GM18951 (cell line): ENCODE results near the gene ROBO2.

Experiments
- POLR2A ChIP-seq: IDR thresholded peaks from 4 replicates; pipeline ENCODE4 v1.6.1; 2011; ENCODE audit warnings: mild to moderate bottlenecking; ENCODE audit not compliant: insufficient read length, insufficient read depth; ENCODE audit errors: extremely low read depth
- in situ Hi-C: fragments of 300-500 bp; cut with MboI; formaldehyde crosslinking; loops from one replicate; pipeline ENCODE4 v1.12.0; 2022; ENCODE audit warnings: low sequenced_read_pairs, mixed read lengths, inconsistent platforms; ENCODE audit not compliant: unreplicated experiment

Gene ROBO2

DNA sequence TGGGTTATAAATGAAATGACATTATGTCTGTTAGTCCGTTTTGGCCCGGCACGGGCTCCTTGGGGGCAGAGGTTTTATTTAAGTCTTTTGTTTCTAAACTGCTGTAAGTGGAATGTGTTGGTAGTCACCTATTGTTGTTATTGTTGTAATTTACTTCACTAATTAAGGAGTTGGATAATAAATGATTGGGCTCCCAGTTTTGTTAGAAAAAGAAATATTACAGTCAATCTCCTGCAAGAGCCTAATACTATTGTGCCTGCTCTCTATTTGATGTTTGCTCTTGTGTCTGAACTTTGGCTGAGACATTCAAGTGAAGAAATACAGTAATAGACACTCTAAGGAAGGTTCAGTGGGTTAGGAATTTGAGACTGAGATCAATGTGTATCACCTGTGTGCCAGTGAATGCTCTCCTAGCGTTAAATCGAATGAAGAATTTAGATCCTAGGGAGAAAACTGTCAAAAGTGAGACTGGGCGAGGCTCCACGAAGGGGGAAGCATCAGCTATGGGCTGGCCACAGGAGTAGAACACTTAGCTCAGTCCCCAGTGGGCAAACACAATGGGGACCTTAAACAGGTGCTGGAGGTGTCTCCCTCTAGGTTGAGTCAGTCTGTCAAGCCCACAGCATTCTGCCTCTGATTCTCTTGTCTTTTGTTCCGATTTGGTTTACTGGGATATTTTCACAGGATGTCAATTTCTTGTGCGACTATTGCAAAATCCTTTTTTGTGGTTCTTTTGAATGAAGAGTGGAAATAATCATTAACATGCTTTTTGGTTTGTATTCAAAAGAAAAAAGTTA is 1.2 kb downstream of the ROBO2 start:
- no peak for TF ChIP-seq POLR2A
- in situ Hi-C loops: no loop called here

DNA sequence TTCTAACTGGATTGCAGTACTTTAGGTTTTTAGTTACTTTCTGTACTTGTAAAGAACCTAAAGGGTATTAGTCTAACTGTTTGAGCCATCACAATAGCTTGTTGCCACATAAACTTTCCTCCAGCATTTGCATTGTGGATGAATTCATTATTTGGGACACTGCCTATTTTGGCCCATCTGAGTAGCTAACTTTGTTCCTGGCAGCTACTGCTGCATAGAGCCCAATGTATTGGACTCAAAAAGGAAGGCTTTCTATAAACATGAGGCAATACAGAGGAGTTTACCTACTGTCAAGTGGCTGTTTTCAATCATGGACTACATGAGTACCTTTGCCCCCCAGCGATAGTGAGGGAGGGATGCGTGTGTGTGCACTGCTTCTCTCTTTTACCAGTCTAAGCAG is 1.9 kb downstream of the ROBO2 start:
- TF ChIP-seq POLR2A: no peak
- in situ Hi-C loops: no loop called here

DNA sequence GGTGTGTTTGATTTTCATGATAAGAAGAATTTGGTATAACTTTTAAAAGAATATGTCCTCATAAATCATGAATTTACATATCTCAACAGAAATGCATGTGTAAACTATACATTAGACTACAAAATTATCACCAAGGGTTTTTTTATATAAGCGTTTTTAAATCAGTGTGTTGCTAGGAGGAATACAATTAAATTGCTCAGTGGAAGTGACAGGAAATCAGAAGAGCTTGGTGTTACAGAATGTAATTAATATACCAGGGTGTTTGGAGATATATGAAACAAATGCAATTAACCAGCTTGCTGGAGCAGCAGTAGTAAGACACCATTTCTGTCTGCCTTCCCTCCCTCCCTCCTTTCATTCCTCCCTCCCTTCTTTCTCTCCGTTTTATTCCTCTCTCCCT is 2.4 kb downstream of the ROBO2 start:
- TF ChIP-seq POLR2A: no peak
- in situ Hi-C loops: no loop called here

DNA sequence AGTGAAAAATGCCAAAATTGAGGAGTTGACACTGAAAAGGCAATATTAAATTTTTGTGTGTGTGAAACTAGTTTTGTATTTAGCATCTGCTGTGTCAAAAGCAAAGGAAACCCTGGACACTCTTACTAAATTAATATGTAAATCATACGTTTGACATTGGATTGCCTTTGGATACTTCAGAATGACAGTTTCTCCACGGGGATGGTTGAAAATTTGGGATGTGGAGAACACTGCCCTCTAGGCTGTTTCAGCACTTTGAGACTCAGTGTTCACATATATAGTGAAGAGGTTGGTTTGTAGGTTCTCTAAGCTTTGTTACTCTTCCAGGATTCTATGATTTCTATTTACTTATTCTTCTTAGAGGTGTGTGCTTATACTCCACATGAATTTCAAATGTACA is 3.0 kb downstream of the ROBO2 start:
- TF ChIP-seq POLR2A: no peak
- in situ Hi-C loops: no loop called here

DNA sequence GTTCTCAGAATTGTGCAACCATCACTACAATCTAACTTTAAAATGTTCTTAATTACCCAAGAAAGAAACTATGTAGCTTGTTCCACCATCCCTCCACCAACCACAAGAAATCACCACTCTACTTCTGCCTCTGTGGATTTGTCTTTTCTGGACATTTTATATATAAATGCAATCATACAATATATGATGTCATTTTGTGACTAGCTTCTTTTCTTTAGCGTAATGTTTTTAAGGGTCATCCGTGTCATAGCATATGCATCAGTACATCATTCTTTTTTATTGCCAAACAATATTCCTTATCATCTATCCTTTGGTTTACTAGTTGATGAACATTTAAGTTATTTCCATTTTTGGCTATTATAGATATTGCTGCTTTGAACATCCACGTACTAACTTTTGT is 5.8 kb downstream of the ROBO2 start:
- in situ Hi-C loops: no loop called here
- TF ChIP-seq POLR2A: no peak

DNA sequence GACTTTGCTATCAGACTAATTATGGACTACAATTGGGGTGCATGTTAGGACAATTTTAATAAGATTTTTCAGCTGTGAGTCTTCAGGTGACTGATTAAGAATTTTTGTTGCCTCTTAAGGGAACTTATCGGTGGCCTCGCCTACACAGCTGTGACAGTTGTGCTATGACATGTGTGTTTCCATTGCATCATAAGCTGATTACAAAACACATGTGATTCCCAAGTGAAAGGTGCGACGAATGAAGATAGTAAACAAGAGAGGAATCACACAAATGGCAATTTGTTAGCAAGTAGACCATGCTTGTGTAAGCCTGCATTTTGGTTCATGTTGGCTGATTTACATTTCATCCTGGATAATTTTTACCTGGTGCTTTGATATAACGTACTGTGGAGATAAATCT is 8.3 kb downstream of the ROBO2 start:
- no peak for TF ChIP-seq POLR2A
- in situ Hi-C loops: no loop called here

DNA sequence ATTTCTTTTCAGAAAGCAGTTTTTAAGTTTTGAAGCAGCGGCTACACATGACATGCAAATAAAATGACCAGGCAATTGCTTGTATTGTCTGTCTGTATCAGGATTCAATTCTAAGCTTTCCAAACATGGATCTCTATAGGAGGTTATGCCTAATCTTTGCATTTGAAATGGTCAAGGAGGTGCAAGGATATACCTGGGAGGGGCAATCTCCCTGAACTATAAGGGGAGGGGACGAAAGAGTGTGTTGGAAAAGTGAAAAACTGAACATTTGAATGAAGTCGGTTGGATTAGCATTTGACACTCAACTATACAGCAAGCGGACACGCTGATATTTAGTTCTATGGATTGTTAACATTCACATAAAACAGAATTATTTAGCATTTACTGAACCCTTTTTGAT is 11.7 kb downstream of the ROBO2 start:
- in situ Hi-C loops: no loop called here
- no peak for TF ChIP-seq POLR2A

DNA sequence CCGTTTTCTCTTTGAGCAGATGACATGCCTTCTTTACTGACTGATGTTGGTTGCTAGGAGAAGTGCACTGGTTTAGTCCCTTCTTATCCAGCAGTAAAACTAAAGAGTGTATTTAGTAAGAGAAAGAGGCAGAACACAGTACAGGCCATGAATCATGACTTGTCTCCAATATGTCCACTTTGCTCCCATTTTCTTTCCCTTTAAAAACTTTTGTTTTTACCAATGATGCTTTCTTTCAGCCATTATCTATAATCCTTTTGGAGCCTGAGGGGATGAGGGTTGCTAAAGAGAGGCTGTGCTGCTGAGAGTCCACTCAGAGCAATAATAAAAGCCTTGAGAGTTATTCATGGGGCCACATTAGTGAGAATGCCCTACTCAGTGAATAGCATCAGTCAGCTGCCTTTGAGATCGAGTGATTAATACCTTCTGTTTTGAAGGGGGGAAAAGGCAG is 12.2 kb downstream of the ROBO2 start:
- in situ Hi-C loops: no loop called here
- no peak for TF ChIP-seq POLR2A

DNA sequence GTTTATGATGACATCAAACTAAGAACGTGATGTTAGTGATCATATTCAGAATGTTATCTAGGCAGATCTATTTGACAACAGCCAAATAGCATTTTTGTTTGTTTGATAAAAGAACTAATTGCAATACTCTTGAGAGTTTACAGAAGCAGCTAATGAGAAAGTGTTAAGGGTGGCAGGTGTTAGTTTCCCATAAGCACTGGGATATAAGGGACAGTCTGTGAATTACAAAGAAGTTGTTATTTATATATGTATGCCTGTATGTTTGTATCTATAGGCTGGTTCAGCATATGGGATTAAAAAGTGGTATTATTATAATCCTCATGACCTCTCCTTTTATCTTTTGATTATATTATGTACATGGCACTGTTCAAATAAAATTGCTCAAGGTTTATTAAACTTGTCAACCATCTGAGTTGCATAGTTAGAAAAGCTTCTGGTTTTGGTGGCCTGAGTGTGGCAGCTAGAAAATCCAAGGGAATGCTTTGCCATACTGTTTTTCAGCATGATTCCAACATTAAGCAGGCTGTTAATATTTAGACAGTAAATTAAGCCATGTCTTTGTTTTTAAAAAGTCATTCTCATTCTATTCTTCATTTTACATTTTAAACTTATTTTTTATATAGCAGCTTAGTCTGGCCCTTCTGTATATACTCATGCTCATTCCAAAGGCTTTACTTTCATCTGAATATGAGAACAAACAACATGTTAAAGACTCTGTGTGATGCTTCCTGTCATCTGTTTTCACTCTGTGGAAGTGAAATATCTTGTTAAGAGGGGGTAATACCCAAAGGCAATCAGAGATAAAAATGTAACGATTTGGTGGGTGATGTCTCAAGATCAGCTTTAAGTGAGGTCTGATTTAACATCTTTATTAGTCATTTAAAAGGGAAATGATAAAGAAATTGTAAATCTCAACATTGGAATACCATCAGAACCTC is 13.1 kb downstream of the ROBO2 start:
- in situ Hi-C loops: no loop called here
- no peak for TF ChIP-seq POLR2A

DNA sequence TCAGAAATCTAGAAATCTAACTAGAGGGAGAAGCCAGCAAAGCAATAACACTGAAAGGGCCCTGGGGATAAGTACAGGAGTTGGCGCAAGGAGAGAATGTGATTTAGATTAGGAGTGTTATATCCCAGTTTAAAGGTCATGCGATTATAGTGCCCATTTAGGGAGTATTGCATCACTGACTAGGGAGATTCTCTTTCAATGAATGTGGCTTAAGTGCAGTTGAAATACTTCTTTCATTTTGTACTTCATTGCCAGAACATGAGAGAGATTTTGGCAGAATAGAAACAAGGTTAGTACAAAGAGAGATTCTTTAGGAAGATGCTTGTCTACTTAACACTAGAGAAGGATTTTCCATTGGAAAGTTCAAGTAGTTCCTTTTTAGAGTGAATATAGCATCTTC is 13.9 kb downstream of the ROBO2 start:
- in situ Hi-C loops: no loop called here
- TF ChIP-seq POLR2A: no peak

DNA sequence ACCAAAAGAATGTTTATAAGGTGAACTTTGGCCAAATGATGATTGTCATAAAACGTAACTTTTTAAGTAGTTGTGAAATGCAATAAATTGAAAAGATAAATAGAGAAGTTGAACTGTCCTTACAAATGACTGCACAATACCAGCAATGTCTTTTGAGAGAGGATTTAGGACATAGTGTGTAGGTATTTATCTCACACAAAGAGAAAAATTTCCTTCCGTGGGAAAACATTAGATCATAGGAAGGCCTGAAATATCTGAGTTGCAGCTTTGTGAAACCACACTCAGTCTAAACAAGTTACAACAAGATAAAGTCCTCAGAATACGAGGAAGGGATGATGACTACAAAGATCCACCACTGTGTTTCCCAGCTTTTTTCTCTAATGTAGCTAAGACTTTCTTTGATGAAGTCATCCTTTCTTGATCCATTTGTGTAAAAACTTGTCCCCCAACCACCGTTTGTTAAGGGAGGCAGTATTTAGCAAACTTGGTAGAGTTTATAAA is 16.0 kb downstream of the ROBO2 start:
- in situ Hi-C loops: no loop called here
- TF ChIP-seq POLR2A: no peak

DNA sequence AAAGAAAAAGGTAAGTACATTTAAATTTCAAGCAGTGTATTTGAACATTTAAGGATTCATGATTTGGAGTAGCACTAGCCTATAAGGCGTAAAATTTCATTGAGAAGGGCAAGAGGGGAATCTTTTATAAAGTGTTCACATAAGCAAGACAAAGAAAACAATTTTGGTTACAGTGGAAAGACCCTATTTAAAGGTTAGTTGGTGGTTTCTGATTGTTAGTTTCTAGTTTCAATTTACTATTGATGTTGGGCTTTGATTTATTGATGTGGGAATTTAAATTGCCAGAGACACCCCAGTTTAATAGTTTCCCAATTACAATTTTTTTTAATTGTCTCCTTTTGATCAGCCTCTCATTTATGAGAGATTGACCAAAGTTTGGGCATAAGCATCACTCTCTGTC is 19.5 kb downstream of the ROBO2 start:
- in situ Hi-C loops: no loop called here
- no peak for TF ChIP-seq POLR2A

DNA sequence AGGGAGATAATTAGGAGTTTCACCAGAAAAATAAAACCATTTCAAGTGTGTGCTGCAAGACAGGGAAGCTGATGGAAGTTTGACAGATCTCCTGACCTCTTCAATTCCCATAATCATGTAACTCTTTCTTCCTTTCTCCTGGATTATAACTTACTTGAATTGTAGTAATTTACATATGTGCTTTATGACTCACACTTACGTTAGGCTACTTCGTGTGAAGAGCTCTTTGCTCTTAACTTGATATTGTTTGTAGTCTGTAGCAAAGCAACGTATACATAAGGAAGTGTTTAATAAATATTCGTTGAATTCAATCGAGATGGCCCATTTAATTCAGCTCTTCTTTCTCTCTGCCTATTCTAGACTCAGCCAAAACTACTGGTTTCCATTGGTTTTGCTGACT is 23.5 kb downstream of the ROBO2 start:
- no peak for TF ChIP-seq POLR2A
- in situ Hi-C loops: no loop called here
